Measurements from ENCODE around the gene HOXD11.
A peak's percentile ranks its signal among the peaks of the same experiment; 100 is the strongest.

The HOXD11 gene

DNA sequence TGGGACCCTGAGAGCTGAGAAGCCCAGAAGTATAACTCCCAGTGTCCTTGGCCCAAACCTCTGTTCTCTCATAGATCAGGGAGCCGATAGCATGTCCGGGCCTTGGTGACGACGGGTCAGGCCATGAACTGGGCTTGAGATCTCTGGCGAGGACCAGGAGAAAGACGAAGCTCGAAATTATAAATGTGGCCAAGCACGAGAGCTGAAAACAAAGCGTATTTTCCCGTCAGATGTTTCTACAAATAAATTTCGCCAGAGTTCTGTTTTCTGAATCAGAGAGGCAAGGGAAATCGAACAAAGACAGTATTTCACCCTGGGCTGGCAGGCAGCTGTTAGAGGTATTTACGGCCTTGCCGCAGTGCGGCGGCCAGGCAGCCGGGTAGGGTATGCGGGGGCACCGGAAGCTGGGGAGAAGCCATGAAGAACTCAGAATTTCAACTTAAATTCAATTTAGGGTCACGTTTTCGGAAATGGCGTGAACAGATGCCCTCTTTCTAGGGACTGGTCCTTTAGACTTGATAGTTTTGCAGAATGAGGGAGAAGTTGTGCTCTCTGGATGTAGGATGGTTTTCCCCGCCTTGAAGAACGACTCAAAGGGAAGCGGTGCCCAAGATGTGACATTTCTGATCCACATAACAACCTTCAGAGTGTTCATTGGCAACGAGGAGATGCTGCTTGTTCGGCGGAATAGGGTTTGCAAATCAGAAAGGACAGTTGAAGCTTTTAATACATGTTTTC is 32.0 kb downstream of the HOXD11 start:
- Histone ChIP-seq H3K4me3 (ENCODE audit: low read depth in 1 of 2, low read length in 2 of 2) (no peak overlapping the region), H3K36me3 (ENCODE audit: insufficient read depth, low read length) (no peaks in the 10 kb centered on the region), H3K4me1 (ENCODE audit: insufficient read depth, low read length) (peaks cover 12% of the 10 kb centered on the region), H4K20me1 (ENCODE audit: insufficient read depth, low read length) (no peaks in the 10 kb centered on the region), H3K79me2 (ENCODE audit: insufficient read depth, low read length) (no peaks in the 10 kb centered on the region), H3K9me3 (ENCODE audit: insufficient read depth, low read length, severe bottlenecking) (no peaks in the 10 kb centered on the region), H3K27ac (ENCODE audit: low read length) (no peak overlapping the region), H3K27me3 (ENCODE audit: insufficient read depth, low read length, poor library complexity) (no peaks in the 10 kb centered on the region), H3K9ac (ENCODE audit: low read depth, low read length) (no peak overlapping the region), H3K4me2 (ENCODE audit: insufficient read depth, low read length) (no peak overlapping the region), H2AFZ (ENCODE audit: low read depth, low read length) (no peak overlapping the region)
- DNase-seq, result no peak
- no peak for TF ChIP-seq EZH2 (IDR thresholded peaks at IDR 0.05; ENCODE audit: borderline replicate concordance, low read depth, low read length, severe bottlenecking)
- TF ChIP-seq, protein P1, sequence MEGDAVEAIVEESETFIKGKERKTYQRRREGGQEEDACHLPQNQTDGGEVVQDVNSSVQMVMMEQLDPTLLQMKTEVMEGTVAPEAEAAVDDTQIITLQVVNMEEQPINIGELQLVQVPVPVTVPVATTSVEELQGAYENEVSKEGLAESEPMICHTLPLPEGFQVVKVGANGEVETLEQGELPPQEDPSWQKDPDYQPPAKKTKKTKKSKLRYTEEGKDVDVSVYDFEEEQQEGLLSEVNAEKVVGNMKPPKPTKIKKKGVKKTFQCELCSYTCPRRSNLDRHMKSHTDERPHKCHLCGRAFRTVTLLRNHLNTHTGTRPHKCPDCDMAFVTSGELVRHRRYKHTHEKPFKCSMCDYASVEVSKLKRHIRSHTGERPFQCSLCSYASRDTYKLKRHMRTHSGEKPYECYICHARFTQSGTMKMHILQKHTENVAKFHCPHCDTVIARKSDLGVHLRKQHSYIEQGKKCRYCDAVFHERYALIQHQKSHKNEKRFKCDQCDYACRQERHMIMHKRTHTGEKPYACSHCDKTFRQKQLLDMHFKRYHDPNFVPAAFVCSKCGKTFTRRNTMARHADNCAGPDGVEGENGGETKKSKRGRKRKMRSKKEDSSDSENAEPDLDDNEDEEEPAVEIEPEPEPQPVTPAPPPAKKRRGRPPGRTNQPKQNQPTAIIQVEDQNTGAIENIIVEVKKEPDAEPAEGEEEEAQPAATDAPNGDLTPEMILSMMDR (IDR thresholded peaks at IDR 0.05; ENCODE audit: borderline replicate concordance, extremely low read depth, low read length, poor library complexity, severe bottlenecking), result no peak
- ATAC-seq (ENCODE audit: insufficient read depth, low read depth), result no peak

DNA sequence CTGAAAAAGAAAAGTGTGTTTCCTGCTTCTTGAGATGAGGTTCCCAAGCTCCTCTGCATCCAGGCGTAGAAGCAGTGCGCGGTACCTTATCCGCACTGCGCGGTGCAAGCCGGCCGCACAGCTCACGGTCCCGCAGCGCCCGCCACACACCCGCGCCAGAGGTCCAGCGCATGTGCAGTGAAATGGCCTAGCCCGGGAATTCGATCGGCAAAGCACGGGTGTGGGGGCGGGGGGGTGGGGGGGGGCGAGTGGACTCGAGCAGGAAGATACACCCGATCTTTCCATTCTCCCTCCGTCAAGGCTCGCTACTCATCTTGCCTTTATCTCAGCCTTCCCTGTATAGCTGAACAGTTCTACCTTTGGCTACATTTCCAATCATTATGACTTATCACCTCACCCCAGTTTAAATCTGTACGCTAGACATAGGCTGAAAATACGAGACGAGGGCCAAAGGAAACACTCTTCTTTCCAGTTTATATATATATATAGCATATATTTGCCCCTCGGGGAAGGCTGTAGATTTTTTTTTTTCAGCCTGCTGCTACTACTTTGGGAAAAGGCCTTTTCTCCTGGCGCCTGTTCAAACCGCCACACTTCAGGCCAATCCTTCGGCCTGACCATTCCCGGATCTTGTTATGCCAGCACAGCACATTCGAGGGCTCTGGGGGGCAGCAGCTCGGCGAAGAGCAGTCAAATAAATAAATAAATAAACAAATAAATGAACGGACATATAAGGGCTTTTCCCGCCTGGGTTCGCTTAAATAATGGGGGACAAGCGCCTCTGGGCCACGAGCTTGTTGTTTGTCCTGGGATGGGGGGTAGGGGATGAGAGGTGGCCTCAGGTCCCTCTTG is 32.8 kb downstream of the HOXD11 start:
- H3K4me1 ChIP-seq (ENCODE audit: insufficient read depth, low read length), result peaks cover 12% of the 10 kb centered on the region
- no peaks in the 10 kb centered on the region for H3K27me3 ChIP-seq (ENCODE audit: insufficient read depth, low read length, poor library complexity)
- peak overlapping the region; percentile 72 for H3K4me2 ChIP-seq (ENCODE audit: insufficient read depth, low read length)
- ATAC-seq (ENCODE audit: insufficient read depth, low read depth) (no peak), DNase-seq (no peak)
- H3K79me2 ChIP-seq (ENCODE audit: insufficient read depth, low read length), result no peaks in the 10 kb centered on the region
- H4K20me1 ChIP-seq (ENCODE audit: insufficient read depth, low read length), result no peaks in the 10 kb centered on the region
- peak overlapping the region; percentile 79 for H2AFZ ChIP-seq (ENCODE audit: low read depth, low read length)
- no peak overlapping the region for H3K27ac ChIP-seq (ENCODE audit: low read length)
- no peak for TF ChIP-seq EZH2 (IDR thresholded peaks at IDR 0.05; ENCODE audit: borderline replicate concordance, low read depth, low read length, severe bottlenecking)
- TF ChIP-seq, protein P1 (IDR thresholded peaks at IDR 0.05; ENCODE audit: borderline replicate concordance, extremely low read depth, low read length, poor library complexity, severe bottlenecking), result no peak
- H3K36me3 ChIP-seq (ENCODE audit: insufficient read depth, low read length), result no peaks in the 10 kb centered on the region
- H3K9ac ChIP-seq (ENCODE audit: low read depth, low read length), result peak overlapping the region; percentile 32
- peak overlapping the region in 1 of 2 experiments; percentile 46; a peak in 2 of 4 replicates for H3K4me3 ChIP-seq (ENCODE audit: low read depth in 1 of 2, low read length in 2 of 2)
- H3K9me3 ChIP-seq (ENCODE audit: insufficient read depth, low read length, severe bottlenecking), result no peaks in the 10 kb centered on the region

DNA sequence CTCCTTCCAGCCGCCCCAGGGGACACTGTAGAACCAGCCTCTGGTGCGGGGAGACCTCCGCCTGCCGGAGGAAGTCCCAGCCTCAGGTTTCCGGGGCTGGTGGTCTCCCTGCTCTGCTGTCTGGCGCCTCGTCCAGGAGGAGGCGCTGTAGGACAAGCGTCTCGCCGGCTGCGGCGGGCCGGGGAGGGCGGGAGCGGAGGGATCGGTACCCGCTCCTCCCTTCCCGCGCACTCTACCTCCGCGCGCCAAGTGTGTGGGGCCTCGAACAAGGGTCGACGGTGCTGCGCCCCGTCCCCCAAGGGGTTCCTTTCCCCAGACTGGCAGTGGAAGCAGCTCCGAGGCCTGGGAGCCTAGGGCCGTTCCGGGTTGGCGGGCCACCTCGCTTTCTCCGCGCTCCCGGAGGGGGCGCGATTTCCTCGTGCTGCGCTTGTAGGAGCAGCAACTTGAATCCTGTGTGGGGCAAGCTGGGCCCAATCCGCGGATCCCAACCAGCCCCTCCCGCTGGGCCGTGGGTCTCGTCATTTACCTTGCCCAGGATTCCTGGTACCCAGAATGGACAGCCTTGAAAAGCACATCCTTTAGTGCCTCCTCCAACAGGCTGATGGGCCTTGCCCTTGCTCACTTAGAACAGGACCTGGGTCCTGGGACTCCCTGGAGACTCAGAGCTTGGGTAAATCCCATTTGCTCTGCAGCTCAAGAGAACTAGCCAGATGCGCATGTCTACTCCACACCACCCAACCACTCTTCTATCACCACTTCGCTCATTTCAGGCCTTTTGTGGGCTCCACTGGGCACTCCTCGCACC is 33.6 kb downstream of the HOXD11 start:
- peak overlapping the region; percentile 32 for H3K9ac ChIP-seq (ENCODE audit: low read depth, low read length)
- peak overlapping the region in 1 of 2 experiments; percentile 46; a peak in 2 of 4 replicates for H3K4me3 ChIP-seq (ENCODE audit: low read depth in 1 of 2, low read length in 2 of 2)
- ATAC-seq (ENCODE audit: insufficient read depth, low read depth) (peak; percentile 99), DNase-seq (peak; percentile 83)
- H3K36me3 ChIP-seq (ENCODE audit: insufficient read depth, low read length), result no peaks in the 10 kb centered on the region
- no peaks in the 10 kb centered on the region for H3K27me3 ChIP-seq (ENCODE audit: insufficient read depth, low read length, poor library complexity)
- TF ChIP-seq EZH2 (IDR thresholded peaks at IDR 0.05; ENCODE audit: borderline replicate concordance, low read depth, low read length, severe bottlenecking), result no peak
- TF ChIP-seq, protein P1 (IDR thresholded peaks at IDR 0.05; ENCODE audit: borderline replicate concordance, extremely low read depth, low read length, poor library complexity, severe bottlenecking), result peak; percentile 97
- no peaks in the 10 kb centered on the region for H4K20me1 ChIP-seq (ENCODE audit: insufficient read depth, low read length)
- H3K9me3 ChIP-seq (ENCODE audit: insufficient read depth, low read length, severe bottlenecking), result no peaks in the 10 kb centered on the region
- H3K79me2 ChIP-seq (ENCODE audit: insufficient read depth, low read length), result no peaks in the 10 kb centered on the region
- no peak overlapping the region; the same call in 1 of the 2 replicates for H3K27ac ChIP-seq (ENCODE audit: low read length)
- H3K4me2 ChIP-seq (ENCODE audit: insufficient read depth, low read length), result peak overlapping the region; percentile 72
- peaks cover 12% of the 10 kb centered on the region for H3K4me1 ChIP-seq (ENCODE audit: insufficient read depth, low read length)
- H2AFZ ChIP-seq (ENCODE audit: low read depth, low read length), result peak overlapping the region; percentile 79

All from DND-41 (cell line).